ENCODE measurements around the gene IL12RB2.

DNA sequence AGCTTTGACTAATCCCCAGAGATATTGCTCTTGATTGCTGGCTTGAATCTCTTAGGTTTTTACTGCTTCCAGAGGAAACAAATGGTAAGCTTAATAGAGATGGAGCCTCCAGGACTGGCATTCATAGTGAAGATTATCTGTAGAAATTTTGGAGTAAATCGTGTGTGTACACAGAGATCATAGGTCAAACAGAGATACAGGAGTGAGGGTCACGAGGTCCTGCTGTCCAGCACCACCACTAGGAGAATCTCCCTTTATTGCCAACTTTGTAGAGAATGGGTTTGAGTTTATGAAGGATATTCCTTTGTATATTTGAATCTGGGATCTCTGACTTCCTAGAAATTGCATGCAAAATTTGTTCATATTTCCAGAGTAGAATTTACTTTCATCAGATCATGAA, 130.3 kb downstream of the IL12RB2 start:
- TF ChIP-seq SIN3A (IDR thresholded peaks at IDR 0.05; ENCODE audit: borderline replicate concordance, insufficient read depth, low read length) (no peak), POLR2AphosphoS5 (IDR thresholded peaks at IDR 0.05; ENCODE audit: low read depth, low read length) (no peak), TAF1 (IDR thresholded peaks at IDR 0.05; ENCODE audit: borderline replicate concordance, insufficient read depth, low read length) (no peak)
- TF ChIP-seq, protein P1, sequence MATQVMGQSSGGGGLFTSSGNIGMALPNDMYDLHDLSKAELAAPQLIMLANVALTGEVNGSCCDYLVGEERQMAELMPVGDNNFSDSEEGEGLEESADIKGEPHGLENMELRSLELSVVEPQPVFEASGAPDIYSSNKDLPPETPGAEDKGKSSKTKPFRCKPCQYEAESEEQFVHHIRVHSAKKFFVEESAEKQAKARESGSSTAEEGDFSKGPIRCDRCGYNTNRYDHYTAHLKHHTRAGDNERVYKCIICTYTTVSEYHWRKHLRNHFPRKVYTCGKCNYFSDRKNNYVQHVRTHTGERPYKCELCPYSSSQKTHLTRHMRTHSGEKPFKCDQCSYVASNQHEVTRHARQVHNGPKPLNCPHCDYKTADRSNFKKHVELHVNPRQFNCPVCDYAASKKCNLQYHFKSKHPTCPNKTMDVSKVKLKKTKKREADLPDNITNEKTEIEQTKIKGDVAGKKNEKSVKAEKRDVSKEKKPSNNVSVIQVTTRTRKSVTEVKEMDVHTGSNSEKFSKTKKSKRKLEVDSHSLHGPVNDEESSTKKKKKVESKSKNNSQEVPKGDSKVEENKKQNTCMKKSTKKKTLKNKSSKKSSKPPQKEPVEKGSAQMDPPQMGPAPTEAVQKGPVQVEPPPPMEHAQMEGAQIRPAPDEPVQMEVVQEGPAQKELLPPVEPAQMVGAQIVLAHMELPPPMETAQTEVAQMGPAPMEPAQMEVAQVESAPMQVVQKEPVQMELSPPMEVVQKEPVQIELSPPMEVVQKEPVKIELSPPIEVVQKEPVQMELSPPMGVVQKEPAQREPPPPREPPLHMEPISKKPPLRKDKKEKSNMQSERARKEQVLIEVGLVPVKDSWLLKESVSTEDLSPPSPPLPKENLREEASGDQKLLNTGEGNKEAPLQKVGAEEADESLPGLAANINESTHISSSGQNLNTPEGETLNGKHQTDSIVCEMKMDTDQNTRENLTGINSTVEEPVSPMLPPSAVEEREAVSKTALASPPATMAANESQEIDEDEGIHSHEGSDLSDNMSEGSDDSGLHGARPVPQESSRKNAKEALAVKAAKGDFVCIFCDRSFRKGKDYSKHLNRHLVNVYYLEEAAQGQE (IDR thresholded peaks at IDR 0.05; ENCODE audit: insufficient read depth in 1 of 2, low read depth in 2 of 2, low read length in 2 of 2): no peak

Data from PFSK-1 (cell line).